Measurements from ENCODE around the gene FEN1. TPM values are rescaled to one million over a fixed set of nuclear protein-coding genes. Genes with fewer than 3 reads are reported as not detected.

The FEN1 gene
- polyA plus RNA-seq, 1 donor = 11.7 TPM

DNA sequence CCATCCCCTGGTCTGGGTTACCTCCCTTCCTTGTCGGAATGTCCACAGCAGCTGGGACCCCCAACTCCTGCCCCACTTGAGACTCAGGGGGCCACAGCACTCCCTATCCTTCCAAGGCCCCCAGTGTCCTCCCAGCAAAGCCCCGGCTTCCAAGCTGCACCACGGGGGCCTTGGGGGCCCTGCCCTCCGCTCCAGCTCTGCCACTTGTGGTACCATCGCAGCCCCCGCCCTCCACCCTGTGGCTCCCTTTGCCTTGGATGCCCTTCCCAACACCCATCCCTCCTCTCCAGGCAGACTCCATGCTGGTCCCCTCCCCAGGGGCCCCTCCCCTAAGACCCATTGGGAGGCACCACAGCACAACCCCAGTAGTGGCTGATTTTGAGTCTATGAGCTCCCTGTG lies 17.6 kb upstream of the FEN1 start:
- no peak for DNase-seq (ENCODE audit: low read depth)

DNA sequence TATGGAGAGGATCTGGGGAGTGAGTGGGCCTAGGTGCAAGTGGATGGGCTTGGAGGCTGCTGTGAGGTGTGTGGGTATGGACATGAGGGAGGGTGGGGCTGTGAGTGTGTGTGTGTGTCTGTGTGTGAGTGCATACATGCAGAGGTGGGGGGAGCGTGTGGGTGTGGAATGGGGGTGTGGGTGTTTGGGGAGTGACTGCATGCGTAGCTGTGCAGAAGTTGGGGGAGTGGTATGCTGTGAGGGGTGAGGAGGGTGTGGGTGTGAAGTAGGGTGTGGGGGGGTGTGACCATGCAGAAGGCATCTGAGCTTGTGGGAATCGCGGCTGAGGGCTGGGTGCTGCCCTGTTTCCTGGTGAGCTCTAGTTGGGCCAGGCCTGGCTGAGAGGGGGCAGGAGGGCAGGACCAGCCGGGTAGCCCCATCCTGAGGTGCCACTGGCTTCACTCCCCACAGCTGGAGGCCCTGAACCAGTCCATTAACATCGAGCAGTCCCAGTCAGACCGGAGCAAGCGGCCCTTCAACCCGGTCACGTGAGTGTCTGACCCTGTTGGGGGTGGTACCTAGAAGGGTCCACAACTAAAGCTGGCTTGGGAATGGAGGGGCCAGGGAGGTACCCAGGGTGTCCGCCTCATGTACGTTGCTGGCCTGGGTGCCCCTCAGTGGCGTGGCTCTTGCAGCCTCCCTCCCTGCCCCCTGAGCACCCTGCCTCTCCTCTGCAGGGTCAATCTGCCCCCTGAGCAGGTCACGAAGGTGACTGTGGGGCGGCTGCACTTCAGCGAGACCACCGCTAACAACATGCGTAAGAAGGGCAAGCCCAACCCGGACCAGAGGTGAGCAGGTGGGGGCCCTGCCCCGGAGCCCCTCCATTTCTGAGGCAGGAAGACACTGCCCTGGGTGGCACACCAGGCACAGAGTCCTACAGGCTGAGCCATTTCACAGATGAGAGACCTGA lies 16.8 kb upstream of the FEN1 start:
- DNase-seq (ENCODE audit: low read depth) = no peak

DNA sequence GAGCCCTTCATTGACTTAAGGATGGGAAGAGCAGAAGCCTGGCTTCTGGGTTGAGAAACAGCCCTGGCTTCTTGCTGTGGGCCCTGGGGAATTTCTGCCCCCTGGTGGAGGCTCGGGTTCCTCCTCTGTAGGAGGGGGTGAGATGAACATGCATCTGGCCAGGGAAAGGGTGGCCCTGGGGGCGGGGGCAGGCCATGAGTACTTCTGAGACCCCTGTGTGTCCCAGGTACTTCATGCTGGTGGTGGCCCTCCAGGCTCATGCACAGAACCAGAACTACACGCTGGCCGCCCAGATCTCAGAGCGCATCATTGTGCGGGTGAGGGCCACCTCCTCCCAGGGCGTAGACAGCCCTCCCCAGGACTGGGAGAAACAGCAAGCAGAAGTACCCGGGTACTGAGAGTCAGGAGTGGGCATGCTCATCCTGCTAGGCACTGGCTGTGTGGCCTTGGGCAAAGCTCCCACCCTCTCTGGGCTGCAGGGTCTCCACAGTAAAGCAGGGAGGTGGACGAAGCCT lies 16.1 kb upstream of the FEN1 start:
- no peak for DNase-seq (ENCODE audit: low read depth)

GRCh38 chr11:61777234-61778090 lies 15.2 kb upstream of the FEN1 start:
- no peak for DNase-seq (ENCODE audit: low read depth)

DNA sequence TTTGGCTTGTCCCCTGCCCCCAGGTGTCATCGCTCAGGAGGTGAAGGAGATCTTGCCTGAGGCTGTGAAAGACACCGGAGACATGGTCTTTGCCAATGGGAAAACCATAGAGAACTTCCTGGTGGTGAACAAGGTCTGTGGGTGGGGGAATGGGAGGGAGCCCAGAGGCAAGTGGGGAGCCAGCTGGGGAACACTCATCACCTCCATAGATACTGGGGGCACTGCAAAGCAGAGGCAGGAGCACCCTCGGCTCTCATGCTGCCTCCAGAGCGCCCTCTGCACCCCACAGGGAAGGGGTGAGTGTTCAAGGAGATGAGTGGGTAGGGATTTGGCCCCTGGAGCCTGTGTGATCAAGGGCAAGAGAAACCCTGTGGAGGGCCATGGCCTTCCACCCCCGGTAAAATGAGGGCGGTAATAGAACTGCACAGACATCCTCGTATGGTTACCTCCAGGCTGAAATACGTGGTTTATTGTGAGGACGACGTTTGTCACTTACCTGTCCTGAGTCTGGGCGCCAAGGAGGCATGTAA lies 14.3 kb upstream of the FEN1 start:
- DNase-seq (ENCODE audit: low read depth) = no peak

DNA sequence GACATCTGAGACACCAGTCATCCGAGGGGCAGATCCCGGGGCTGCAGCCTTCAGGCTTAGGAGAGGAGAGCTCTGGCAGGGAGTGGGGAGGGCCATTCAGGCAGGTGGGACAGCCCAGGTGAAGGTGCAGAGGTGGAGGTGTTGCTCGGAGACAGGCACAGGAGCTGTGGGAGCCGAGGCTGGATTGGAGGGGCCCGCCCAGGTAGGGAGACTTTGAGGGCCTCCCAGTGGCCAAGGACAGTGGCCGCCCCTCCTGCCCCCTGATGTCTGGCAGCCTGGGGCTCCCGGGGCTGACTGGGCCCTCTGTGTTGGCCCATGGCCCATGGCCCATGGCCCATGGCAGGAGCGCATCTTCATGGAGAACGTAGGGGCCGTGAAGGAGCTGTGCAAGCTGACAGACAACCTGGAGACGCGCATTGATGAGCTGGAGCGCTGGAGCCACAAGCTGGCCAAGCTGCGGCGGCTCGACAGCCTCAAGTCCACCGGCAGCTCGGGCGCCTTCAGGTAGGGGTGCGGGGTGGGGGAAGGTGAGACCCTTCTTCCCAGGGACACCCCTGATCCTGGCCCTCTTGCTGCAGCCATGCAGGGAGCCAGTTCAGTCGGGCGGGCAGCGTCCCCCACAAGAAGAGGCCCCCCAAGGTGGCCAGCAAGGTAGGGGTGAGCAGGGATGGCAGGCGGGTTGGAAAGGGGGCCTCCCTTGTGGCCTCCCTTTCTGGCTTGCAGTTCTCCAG lies 13.6 kb upstream of the FEN1 start:
- no peak for DNase-seq (ENCODE audit: low read depth)

- DNase-seq (ENCODE audit: low read depth) = no peak
Observed at GRCh38 chr11:61779666-61780525, 12.8 kb upstream of the FEN1 start.

DNA sequence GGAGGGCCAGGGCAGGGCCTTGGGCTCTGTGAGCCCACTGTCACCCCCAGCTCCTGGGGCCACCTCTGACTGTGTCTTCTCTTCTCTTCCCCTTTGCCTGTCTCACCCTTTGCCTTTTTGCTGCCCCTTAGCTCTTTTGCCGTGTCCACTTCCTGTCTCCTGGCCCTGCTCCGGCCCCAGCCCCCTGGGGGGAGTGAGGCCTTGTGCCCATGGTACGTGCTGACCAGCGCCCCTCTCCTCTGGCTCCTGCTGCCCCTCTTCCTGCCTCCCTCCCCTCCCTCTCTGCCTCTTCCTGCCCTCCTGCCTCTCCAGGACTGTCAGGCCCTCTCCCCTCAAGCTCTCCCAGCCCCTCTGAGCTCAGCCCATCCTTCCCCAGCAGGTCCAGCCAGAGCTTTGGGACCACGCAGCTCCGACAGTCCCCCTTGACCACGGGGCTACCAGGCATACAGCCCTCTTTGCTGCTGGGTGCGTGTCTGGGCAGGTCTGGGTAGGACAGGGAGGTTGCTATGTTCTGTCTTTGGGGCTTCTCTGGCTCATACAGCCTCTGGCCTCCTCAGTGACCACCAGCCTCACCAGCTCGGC lies 12.0 kb upstream of the FEN1 start:
- no peak for DNase-seq (ENCODE audit: low read depth)

DNA sequence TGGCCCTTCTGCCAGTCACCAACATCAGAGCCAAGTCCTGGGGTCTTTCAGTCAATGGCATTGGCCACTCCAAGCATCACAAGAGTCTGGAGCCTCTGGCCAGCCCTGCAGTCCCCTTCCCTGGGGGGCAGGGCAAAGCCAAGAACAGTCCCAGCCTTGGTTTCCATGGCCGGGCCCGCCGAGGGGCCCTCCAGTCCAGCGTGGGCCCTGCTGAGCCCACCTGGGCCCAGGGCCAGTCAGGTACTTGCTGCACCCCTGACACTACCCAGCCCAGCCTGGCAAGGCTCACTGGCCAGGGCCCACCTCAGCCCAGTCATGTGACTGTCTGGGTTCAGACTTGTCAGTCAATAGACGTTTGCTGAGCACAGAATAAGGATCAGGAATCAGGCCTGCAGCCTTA lies 11.1 kb upstream of the FEN1 start:
- DNase-seq (ENCODE audit: low read depth) = no peak

DNA sequence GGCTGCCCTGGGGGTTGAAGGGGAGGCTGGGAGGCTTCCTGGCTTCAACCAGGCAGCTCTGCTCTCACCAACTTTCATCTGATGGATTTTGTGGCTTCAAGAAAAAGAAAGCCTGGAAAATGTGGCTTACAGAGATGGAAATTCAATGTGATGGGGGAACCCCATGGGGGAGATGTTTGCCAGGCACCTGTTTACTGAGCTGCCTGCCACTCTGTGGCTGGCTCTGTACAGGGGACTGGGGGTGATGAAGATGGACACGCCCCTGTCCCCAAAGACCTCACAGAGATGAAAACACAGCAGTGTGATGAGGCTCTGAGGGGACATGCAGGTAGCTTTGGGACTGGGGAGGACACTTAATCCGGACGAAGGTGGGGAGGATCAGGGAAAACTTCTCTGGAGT lies 10.4 kb upstream of the FEN1 start:
- no peak for DNase-seq (ENCODE audit: low read depth)

DNA sequence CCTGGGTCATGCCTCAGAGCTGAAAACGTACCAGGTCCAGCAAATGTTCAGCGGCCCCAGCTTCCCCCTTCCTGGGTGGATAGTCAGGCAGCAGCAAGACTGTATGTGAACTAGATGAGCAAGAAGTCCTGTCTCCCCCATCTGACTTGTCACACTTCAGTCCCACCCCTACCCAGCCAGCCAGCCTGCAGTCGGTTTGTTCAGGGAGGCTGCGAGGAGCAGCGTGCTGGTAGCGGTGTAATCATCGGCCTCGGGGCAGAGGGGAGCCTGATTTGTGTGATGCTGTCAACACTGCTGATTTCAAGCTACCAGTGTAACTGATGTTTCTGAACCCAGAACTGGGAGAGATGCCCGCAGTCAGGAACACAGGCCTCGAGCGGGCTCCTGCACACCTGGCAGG lies 9.9 kb upstream of the FEN1 start:
- no peak for DNase-seq (ENCODE audit: low read depth)

- no peak for DNase-seq (ENCODE audit: low read depth)
Observed at GRCh38 chr11:61783717-61784505, 8.8 kb upstream of the FEN1 start.

DNA sequence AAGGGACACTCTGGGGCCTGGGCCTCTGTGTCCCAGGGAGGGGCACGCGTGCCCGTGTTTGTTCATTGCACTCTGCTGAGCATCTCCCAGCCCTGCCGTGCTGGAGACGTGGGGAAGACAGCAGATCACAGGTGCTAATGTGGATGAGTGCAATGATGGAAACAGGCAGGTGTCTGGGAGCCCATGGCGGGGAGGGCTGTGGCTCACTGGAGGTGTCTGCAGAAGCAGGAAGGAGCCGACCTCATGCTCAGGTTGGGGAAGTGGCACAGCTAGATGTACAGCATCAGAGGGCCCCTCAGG lies 8.3 kb upstream of the FEN1 start:
- DNase-seq (ENCODE audit: low read depth) = no peak

DNA sequence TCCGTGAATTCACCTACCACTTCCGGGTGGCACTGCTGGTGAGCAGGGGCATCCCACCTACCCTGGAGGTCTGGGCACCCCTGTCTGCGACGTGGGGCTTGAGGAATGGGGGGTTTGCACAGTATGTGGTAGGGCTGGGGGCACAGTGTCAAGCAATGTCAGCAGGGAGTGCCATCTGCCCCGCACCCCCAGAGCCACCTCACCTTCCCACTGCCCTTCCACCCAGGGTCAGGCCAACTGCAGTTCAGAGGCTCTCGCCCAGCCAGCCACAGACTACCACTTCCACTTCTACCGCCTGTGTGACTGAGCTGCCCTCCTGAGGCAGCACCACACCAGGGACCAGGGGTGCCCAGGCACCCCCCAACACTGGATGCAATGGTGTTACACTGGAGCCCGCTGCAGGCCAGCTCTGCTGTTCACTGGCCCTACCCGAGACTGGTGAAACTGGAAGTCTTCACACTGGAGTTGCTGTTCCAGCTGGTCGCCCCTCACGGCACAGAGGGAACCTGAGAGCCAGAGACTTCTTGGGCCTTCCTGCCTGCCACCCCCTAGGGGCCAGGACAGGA lies 6.8 kb upstream of the FEN1 start:
- DNase-seq (ENCODE audit: low read depth) = no peak

DNA sequence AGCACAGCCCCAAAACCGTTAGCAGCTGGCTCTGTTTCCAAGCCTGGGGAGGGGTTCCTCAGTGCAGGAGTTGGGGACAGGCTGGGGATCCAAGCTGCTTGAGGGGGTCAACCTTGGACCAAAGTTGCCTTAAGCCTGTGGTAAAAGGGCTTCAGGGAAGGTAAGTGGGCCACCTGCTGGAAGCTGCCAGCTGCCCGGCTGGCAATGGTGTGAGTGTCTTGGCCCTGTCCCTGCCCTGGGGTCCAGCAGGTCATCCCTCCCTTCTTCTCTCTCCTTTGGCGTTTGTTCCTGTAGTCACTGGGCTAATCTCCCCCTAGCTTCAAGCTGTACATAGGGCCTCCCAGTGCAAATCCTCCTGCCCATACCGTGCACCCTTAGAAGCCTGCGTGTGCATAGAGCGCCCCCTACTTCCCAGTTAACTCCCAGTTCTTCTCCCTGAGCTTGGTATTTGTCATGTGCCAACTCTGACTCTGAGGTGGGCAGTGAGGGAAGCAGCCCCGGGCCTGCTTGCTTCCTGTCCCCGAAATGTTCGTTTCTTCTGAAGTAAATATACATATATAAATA lies 4.7 kb upstream of the FEN1 start:
- no peak for DNase-seq (ENCODE audit: low read depth)

DNA sequence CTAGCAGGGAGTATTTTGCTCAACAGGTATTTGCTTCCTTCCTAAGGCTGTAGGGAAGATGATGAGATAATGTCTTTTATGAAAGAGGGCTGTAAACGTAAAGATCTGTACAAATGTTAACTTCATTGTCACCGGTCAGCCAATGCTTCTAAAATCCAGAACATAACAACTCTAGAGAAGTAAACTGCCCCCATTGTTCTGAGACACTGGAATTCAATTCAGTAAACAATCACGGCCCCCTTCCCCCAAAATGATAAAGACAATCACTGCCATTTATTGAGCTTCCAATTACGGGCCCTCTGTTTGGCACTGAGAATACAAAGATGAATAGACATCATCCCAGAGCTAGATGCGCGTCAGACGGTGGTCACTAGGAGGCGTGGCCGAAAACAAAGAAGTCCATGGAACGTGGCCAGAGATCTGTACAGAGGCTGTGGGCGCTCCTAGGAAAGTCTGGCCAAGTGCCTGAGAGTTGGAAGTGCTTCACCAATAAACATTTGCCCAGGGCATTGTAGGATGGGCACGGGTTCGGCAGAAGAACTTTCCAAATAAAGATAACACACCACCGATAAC lies 888 bp upstream of the FEN1 start:
- DNase-seq (ENCODE audit: low read depth) = peak; percentile 60

DNA sequence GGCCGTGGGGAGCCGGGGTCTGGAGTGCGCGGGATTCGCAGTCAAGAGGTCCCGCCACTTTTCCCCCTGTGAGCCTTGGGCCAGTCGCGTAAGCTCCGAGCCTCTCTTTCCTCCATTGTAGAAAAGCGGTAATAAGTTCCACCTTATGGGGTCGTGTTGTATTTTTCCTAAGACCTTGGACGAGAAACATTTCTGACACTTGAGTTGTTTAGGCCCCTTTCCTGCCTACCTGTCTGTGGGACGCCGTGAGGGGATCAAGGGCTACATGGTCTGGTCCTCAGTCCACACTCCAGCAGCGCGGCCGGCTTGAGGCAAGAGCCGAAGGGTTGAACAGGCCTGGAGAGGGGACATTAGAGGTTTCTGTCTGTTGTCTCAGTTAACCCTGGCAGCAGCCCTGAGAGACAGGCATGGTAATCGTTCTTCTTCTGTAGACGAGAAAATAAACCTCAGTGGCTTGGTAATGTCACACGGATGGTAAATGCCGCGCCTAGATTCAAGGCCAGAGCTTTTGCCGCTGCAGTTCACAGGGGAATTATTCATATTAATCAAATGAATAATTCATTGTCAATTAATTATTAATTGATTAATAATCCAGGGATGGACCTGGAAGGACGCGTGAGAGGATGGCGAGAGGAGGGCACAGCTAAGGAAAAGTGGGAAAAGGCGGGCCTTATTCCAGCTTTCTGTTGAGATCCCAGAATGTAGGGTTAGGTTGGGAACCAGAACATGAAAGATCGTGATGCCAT lies 545 bp downstream of the FEN1 start:
- DNase-seq (ENCODE audit: low read depth) = no peak

GRCh38 chr11:61793829-61794204 lies 1.1 kb downstream of the FEN1 start:
- DNase-seq (ENCODE audit: low read depth) = no peak
